Testis (tissue), 3 donors: ENCODE results near the gene EXD1. TPM values are rescaled to one million over a fixed set of nuclear protein-coding genes. Genes with fewer than 3 reads are reported as not detected.
"Not testable (repeated sequence)": the region's sequence is repeated elsewhere in the genome, so short reads cannot be mapped to it uniquely, and the experiment has no call there.

Source experiments
- DNase-seq: peaks from one replicate; pipeline ENCODE4 v3.0.0-alpha.2; 2019
- H3K27ac ChIP-seq, 2 donors: fragments of 200-600 bp; sonication (generic); one replicate each; pipeline ENCODE4 v1.5.1; 2019
- H3K27me3 ChIP-seq: fragments of 200-600 bp; sonication (generic); one replicate; pipeline ENCODE4 v1.5.1; 2019
- H3K36me3 ChIP-seq: fragments of 200-600 bp; sonication (generic); one replicate; pipeline ENCODE4 v1.5.1; 2017; ENCODE audit warnings: low read depth; ENCODE audit errors: missing control alignments
- H3K4me1 ChIP-seq: fragments of 200-600 bp; sonication (generic); one replicate; pipeline ENCODE4 v1.5.1; 2019
- H3K4me3 ChIP-seq, 2 donors: fragments of 200-600 bp; sonication (generic); one replicate each; pipeline ENCODE4 v1.5.1; 2017 to 2019
- H3K9me3 ChIP-seq: fragments of 200-600 bp; sonication (generic); one replicate; pipeline ENCODE4 v1.5.1; 2017
- POLR2A ChIP-seq: fragments of 450-650 bp; IDR thresholded peaks from one replicate; pipeline ENCODE4 v1.6.1; 2017; ENCODE audit warnings: antibody characterized with exemption, mild to moderate bottlenecking, moderate library complexity
- WGBS, 2 donors: methylation state at CpG; one replicate each; pipeline ENCODE4 v1.1.5; 2018; 5-methylcytosine and 5-hydroxymethylcytosine counted together
- intact Hi-C: fragments of 100-400 bp; cut with DNase I; formaldehyde crosslinking; loops from one replicate; pipeline ENCODE4 v1.15.1; 2023; ENCODE audit warnings: low total_unique reads
- polyA plus RNA-seq: library from polyadenylated mRNA; stranded (reverse); fragments of 350-450 nt; fragmentation: Illumina TruSeq; extraction: RNeasy Lipid Tissue Mini Kit (QIAGEN cat#74804); gene quantifications from one replicate; pipeline ENCODE4 v1.2.3, GENCODE V29; 2014; ENCODE audit warnings: low read depth, low replicate concordance; ENCODE audit not compliant: insufficient read depth
- total RNA-seq, 2 donors: library from RNA; depleted of rRNA; stranded (reverse); fragments of >200 nt; gene quantifications; one replicate each; pipeline ENCODE4 v1.2.3, GENCODE V29; 2016
- TF ChIP-seq, protein P1 (sequence below), 3 experiments: fragments of 450-650 bp in 2 of 3; fragments of 200-600 bp in 1 of 3; sonication (generic) in 1 of 3; IDR thresholded peaks; one replicate each; pipeline ENCODE4 v1.5.1; 2016 to 2019; ENCODE audit warnings: antibody characterized with exemption in 3 of 3, mild to moderate bottlenecking in 2 of 3, moderate library complexity in 1 of 3

The EXD1 gene
- total and polyA plus RNA-seq, 3 donors from 2014 or later = 20.7 to 47.0 (median 42.9) TPM

- Histone ChIP-seq H3K4me3 (no peak overlapping the region), H3K9me3 (no peaks in the 10 kb centered on the region), H3K27ac (no peak overlapping the region), H3K4me1 (no peaks in the 10 kb centered on the region), H3K27me3 (no peaks in the 10 kb centered on the region), H3K36me3 (no peaks in the 10 kb centered on the region)
- intact Hi-C loops = no loop called here
- no peak for TF ChIP-seq POLR2A
- TF ChIP-seq, protein P1, sequence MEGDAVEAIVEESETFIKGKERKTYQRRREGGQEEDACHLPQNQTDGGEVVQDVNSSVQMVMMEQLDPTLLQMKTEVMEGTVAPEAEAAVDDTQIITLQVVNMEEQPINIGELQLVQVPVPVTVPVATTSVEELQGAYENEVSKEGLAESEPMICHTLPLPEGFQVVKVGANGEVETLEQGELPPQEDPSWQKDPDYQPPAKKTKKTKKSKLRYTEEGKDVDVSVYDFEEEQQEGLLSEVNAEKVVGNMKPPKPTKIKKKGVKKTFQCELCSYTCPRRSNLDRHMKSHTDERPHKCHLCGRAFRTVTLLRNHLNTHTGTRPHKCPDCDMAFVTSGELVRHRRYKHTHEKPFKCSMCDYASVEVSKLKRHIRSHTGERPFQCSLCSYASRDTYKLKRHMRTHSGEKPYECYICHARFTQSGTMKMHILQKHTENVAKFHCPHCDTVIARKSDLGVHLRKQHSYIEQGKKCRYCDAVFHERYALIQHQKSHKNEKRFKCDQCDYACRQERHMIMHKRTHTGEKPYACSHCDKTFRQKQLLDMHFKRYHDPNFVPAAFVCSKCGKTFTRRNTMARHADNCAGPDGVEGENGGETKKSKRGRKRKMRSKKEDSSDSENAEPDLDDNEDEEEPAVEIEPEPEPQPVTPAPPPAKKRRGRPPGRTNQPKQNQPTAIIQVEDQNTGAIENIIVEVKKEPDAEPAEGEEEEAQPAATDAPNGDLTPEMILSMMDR (IDR thresholded peaks at IDR 0.05) = no peak
- 95 to 96% methylated on average over 2 of the region's 2 CpGs for WGBS, 2 donors
- DNase-seq = no peak
Measured at GRCh38 chr15:41269887-41270286, 39.3 kb upstream of the EXD1 start.

GRCh38 chr15:41263891-41264351, 33.4 kb upstream of the EXD1 start:
- no peaks in the 10 kb centered on the region for H3K36me3 ChIP-seq
- no peak for DNase-seq
- 61 to 65% methylated on average over 6 of the region's 6 CpGs for WGBS, 2 donors

DNA sequence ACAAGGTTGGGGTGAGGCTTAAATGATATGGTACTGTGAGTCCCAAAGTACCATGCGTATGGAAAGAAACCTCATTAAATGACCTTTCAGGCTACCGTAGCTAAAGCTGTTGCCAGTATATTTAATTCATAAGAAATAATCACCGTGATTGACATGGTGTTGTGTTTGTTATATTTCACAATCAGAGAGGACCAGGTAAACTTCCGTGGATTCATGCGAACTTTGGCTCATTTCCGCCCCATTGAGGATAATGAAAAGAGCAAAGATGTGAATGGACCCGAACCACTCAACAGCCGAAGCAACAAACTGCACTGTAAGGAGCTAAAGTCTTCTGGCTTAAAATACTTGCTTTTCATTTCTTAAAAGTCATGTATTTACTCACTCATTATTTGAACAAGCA, 32.0 kb upstream of the EXD1 start:
- no peak overlapping the region for H3K4me3 ChIP-seq
- TF ChIP-seq, protein P1 (IDR thresholded peaks at IDR 0.05) = no peak
- TF ChIP-seq POLR2A = no peak
- H3K4me1 ChIP-seq = no peaks in the 10 kb centered on the region
- no peaks in the 10 kb centered on the region for H3K27me3 ChIP-seq
- WGBS, 2 donors = 93 to 97% methylated on average over 8 of the region's 8 CpGs
- DNase-seq = no peak
- H3K27ac ChIP-seq = no peak overlapping the region
- H3K9me3 ChIP-seq = no peaks in the 10 kb centered on the region
- no peaks in the 10 kb centered on the region for H3K36me3 ChIP-seq
- intact Hi-C loops = no loop called here

More at GRCh38 chr15:41263891-41264351, 33.4 kb upstream of the EXD1 start:
- Histone ChIP-seq H3K27me3 (no peaks in the 10 kb centered on the region), H3K4me1 (no peaks in the 10 kb centered on the region), H3K9me3 (no peaks in the 10 kb centered on the region), H3K4me3 (no peak overlapping the region), H3K27ac (no peak overlapping the region)
- intact Hi-C loops = no loop called here
- TF ChIP-seq, protein P1 (IDR thresholded peaks at IDR 0.05) = no peak
- TF ChIP-seq POLR2A = no peak

GRCh38 chr15:41260924-41261323, 30.4 kb upstream of the EXD1 start:
- H3K27ac ChIP-seq, H3K4me3 ChIP-seq, H3K27me3 ChIP-seq, H3K4me1 ChIP-seq, DNase-seq, intact Hi-C loops, H3K9me3 ChIP-seq, H3K36me3 ChIP-seq: not testable (repeated sequence)
- 94 to 96% methylated on average over 7 of the region's 7 CpGs for WGBS, 2 donors

DNA sequence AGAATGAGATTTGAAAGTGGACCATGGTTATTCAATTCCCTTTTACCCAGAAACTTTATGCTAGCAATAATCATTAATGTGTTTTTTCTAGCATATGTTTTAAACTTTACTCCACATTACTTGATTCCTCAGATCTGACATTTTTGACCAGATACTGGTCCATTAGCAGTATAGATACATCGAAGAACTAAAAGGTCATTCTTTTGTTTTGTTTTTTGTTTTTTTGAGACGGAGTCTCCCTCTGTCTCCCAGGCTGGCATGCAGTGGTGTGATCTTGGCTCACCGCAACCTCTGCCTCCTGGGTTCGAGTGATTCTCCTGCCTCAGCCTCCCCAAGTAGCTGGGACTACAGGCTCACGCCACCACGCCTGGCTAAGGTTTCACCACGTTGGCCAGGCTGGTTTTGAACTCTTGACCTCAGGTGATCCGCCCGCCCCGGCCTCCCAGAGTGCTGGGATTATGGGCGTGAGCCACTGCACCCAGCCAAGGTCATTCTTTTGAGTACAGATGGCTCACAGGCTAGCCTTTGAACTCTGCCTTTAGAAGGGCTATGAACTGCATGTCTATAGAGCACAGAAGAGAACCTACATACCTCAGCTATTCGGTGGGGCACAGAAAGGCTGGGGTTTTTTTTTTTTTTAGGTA, 29.1 kb upstream of the EXD1 start:
- no peak for DNase-seq
- H3K9me3 ChIP-seq = no peaks in the 10 kb centered on the region
- H3K36me3 ChIP-seq = no peaks in the 10 kb centered on the region
- WGBS, 2 donors = 83 to 85% methylated on average over 9 to 12 of the region's 12 CpGs
- no peaks in the 10 kb centered on the region for H3K27me3 ChIP-seq
- H3K4me3 ChIP-seq = no peak overlapping the region
- H3K4me1 ChIP-seq = no peaks in the 10 kb centered on the region
- no peak overlapping the region for H3K27ac ChIP-seq
- TF ChIP-seq POLR2A = no peak
- TF ChIP-seq, protein P1 (IDR thresholded peaks at IDR 0.05) = no peak
- intact Hi-C loops = no loop called here
